ENCODE results near the gene GPS1.

GPS1 gene

GRCh38 chr17:82047379-82047778, 4.3 kb upstream of the GPS1 start:
- DNase-seq, result no peak

- no peak for DNase-seq
These were observed 3.7 kb upstream of the GPS1 start for GRCh38 chr17:82047914-82048570.

- DNase-seq, result no peak
These were observed 3.1 kb upstream of the GPS1 start for GRCh38 chr17:82048571-82048971.

- DNase-seq, result no peak
These were observed 2.6 kb upstream of the GPS1 start for GRCh38 chr17:82049106-82049505.

GRCh38 chr17:82049521-82049971, 2.2 kb upstream of the GPS1 start:
- no peak for DNase-seq

- DNase-seq, result no peak
These were observed 1.4 kb upstream of the GPS1 start for GRCh38 chr17:82050152-82050760.

- peak; percentile 14 for DNase-seq
These were observed 697 bp upstream of the GPS1 start for GRCh38 chr17:82050761-82051641.

GRCh38 chr17:82052638-82053059, 951 bp downstream of the GPS1 start:
- peak; percentile 2 for DNase-seq

GRCh38 chr17:82053130-82053529, 1.4 kb downstream of the GPS1 start:
- DNase-seq, result peak; percentile 2

- DNase-seq, result peak; percentile 1
These were observed 2.0 kb downstream of the GPS1 start for GRCh38 chr17:82053556-82054263.

GRCh38 chr17:82054351-82055022, 2.8 kb downstream of the GPS1 start:
- peak; percentile 1 for DNase-seq

GRCh38 chr17:82055023-82055964, 3.6 kb downstream of the GPS1 start:
- peak; percentile 0 for DNase-seq

- peak; percentile 3 for DNase-seq
These were observed 4.4 kb downstream of the GPS1 start for GRCh38 chr17:82055965-82056728.

GRCh38 chr17:82056729-82057621, 5.3 kb downstream of the GPS1 start:
- peak; percentile 2 for DNase-seq

GRCh38 chr17:82058230-82058854, 6.6 kb downstream of the GPS1 start:
- DNase-seq, result peak; percentile 1

GRCh38 chr17:82058855-82059249, 7.2 kb downstream of the GPS1 start:
- peak; percentile 2 for DNase-seq

GRCh38 chr17:82059272-82060000, 7.7 kb downstream of the GPS1 start:
- DNase-seq, result peak; percentile 2

- peak; percentile 2 for DNase-seq
These were observed 8.3 kb downstream of the GPS1 start for GRCh38 chr17:82060001-82060380.
